Activated CD4-positive, alpha-beta memory T cell treated with anti-CD3 and anti-CD28 coated beads, Interleukin-2, amount 10 ng/mL, durations not matched to agents 7 days and 5 days (primary cell): ENCODE data around the gene PPP1R7. TPM values are rescaled to one million over a fixed set of nuclear protein-coding genes. Genes with fewer than 3 reads are reported as not detected.

Experiments
- CTCF ChIA-PET: fragments of 350-600 bp; sonication (Branson Sonifier 250); formaldehyde crosslinking; loops from one replicate; lab custom pipeline; 2021; ENCODE audit warnings: antibody characterized with exemption, inconsistent platforms; lab: Charles Lee
- POLR2A ChIA-PET: fragments of 350-600 bp; sonication (Branson Sonifier 250); formaldehyde crosslinking; loops from one replicate; lab custom pipeline; 2021; ENCODE audit warnings: antibody characterized with exemption; lab: Charles Lee
- DNase-seq: peaks from one replicate; pipeline ENCODE4 v3.0.0-alpha.2; 2020
- H3K27ac Mint-ChIP-seq: one replicate; pipeline ENCODE4 v1.8.0; 2021; ENCODE audit warnings: mild to moderate bottlenecking, mixed read lengths
- H3K27me3 Mint-ChIP-seq: one replicate; pipeline ENCODE4 v1.8.0; 2021; ENCODE audit warnings: mixed read lengths
- H3K36me3 Mint-ChIP-seq: one replicate; pipeline ENCODE4 v1.8.0; 2021; ENCODE audit warnings: low read depth, mixed read lengths
- H3K4me1 Mint-ChIP-seq: one replicate; pipeline ENCODE4 v1.8.0; 2021; ENCODE audit warnings: mixed read lengths
- H3K4me3 Mint-ChIP-seq: one replicate; pipeline ENCODE4 v1.8.0; 2021; ENCODE audit warnings: mild to moderate bottlenecking, mixed read lengths
- H3K9me3 Mint-ChIP-seq: one replicate; pipeline ENCODE4 v1.8.0; 2021; ENCODE audit warnings: mixed read lengths
- total RNA-seq, 2 experiments: library from RNA; stranded (reverse); gene quantifications; one replicate each; pipeline ENCODE4 v1.2.3, GENCODE V29; 2021

PPP1R7 gene
- total RNA-seq, 2 experiments from 2014 or later = 103 to 106 TPM

DNA sequence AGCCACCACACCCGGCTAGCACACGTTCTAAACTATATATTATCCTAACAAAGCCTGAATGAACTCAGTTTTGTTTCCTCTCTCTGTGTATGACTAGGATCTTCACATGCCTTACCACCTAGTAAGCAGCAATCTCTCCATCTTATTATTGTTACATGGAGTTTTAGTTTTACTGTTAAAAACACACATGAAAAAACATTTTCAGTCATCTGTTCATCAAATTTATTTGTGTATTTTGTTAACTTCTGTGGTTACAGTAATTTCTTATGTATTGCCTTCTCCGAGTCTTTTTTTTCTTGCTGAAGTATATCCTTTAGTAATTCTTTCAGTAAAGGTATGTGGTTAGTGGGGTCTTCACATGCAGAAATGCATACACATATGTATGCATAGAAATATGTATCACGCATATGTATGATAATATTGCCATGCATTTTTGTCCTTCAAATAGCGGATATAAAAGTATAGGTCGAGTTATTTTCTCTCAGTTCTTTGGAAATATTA is 69.6 kb downstream of the PPP1R7 start:
- CTCF ChIA-PET = no interaction called here
- no peaks in the 10 kb centered on the region for H3K9me3 Mint-ChIP-seq
- H3K27me3 Mint-ChIP-seq = peaks cover 25% of the 10 kb centered on the region
- no peak for DNase-seq
- H3K36me3 Mint-ChIP-seq = no peaks in the 10 kb centered on the region
- H3K27ac Mint-ChIP-seq = no peak overlapping the region
- H3K4me1 Mint-ChIP-seq = peaks cover 16% of the 10 kb centered on the region
- H3K4me3 Mint-ChIP-seq = no peak overlapping the region
- POLR2A ChIA-PET = no interaction called here

DNA sequence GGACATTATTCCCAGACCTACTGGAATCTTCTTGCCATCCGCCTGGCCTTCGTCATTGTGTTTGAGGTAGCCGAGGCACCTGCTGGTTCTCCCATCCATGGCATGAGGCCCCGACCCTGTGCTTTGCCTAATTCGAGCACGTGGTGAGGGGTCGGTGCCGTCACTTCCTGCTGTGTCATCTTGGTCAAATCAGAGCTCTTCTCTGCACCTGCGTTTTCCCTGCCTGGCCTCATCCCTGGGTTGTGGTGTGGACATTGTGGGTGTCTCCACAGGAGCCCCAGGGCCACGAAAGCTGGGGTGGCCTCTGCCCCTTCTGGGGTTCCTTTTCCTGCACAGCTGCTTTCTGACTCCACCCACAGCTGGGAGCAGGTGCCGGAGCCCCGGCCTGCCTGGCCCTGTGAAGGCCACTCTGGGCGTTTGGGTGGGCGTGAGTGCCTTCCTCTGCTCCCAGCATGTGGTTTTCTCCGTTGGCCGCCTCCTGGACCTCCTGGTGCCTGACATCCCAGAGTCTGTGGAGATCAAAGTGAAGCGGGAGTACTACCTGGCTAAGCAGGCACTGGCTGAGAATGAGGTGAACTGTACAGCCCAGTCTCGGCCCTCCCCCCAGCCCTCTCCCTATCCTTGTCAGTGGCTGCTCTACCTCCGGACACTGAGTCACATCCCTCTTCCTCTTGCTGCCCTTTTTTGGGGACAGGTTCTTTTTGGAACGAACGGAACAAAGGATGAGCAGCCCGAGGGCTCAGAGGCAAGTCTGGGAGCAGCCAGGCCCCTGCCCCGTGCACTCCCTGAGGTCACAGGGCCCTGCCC is 73.1 kb downstream of the PPP1R7 start:
- peaks cover 16% of the 10 kb centered on the region for H3K27me3 Mint-ChIP-seq
- DNase-seq = no peak
- H3K36me3 Mint-ChIP-seq = peaks cover 18% of the 10 kb centered on the region
- no peaks in the 10 kb centered on the region for H3K9me3 Mint-ChIP-seq
- ChIA-PET POLR2A (no interaction called here), CTCF (no interaction called here)
- H3K4me1 Mint-ChIP-seq = peaks cover 12% of the 10 kb centered on the region
- H3K4me3 Mint-ChIP-seq = no peak overlapping the region
- H3K27ac Mint-ChIP-seq = no peak overlapping the region

DNA sequence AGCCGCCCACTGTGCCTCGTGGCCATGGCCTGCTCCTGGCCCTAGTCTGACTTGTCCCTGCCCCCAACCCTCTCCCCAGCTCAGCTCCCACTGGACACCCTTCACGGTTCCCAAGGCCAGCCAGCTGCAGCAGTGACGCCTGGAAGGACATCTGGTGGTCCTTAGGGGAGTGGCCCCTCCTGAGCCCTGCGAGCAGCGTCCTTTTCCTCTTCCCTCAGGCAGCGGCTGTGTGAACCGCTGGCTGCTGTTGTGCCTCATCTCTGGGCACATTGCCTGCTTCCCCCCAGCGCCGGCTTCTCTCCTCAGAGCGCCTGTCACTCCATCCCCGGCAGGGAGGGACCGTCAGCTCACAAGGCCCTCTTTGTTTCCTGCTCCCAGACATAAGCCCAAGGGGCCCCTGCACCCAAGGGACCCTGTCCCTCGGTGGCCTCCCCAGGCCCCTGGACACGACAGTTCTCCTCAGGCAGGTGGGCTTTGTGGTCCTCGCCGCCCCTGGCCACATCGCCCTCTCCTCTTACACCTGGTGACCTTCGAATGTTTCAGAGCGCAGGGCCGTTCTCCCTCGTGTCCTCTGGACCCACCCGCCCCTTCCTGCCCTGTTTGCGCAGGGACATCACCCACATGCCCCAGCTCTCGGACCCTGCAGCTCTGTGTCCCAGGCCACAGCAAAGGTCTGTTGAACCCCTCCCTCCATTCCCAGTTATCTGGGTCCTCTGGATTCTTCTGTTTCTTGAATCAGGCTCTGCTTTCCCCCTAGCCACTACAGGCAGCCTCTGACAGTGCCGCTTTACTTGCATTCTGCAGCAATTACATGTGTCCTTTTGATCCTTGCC is 74.0 kb downstream of the PPP1R7 start:
- Mint-ChIP-seq H3K4me1 (peaks cover 4% of the 10 kb centered on the region), H3K27me3 (peaks cover 7% of the 10 kb centered on the region), H3K27ac (no peak overlapping the region), H3K36me3 (peaks cover 23% of the 10 kb centered on the region), H3K4me3 (no peak overlapping the region), H3K9me3 (no peaks in the 10 kb centered on the region)
- POLR2A ChIA-PET = no interaction called here
- CTCF ChIA-PET = no interaction called here
- no peak for DNase-seq

DNA sequence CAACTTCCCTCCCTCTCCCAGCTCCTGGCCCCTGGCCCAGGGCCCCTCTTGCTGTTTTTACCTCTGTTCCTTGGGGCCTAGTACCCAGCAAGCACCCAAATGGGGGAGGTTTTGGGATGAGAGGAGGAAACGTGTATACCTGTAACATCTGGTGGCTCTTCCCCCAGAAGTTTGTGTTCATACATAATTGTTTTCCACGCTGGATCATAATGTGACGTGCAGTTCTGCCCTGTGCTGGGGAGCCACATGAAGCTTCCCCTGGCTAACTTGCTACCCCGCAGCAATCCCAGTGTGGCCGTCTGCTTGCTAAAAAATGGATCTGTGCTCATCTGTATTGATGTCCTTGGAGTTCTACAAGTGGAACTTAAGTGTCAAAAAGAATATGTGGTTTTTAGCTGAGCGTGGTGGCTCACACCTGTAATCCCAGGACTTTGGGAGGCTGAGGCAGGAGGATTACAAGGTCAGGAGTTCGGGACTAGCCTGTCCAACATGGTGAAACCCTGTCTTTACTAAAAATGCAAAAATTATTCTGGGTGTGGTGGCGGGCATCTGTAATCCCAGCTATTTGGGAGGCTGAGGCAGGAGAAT is 74.7 kb downstream of the PPP1R7 start:
- peaks cover 2% of the 10 kb centered on the region for H3K27me3 Mint-ChIP-seq
- H3K9me3 Mint-ChIP-seq = no peaks in the 10 kb centered on the region
- H3K36me3 Mint-ChIP-seq = peaks cover 25% of the 10 kb centered on the region
- ChIA-PET CTCF (no interaction called here), POLR2A (no interaction called here)
- H3K4me3 Mint-ChIP-seq = no peak overlapping the region
- peaks cover 3% of the 10 kb centered on the region for H3K4me1 Mint-ChIP-seq
- no peak overlapping the region for H3K27ac Mint-ChIP-seq
- DNase-seq = no peak

DNA sequence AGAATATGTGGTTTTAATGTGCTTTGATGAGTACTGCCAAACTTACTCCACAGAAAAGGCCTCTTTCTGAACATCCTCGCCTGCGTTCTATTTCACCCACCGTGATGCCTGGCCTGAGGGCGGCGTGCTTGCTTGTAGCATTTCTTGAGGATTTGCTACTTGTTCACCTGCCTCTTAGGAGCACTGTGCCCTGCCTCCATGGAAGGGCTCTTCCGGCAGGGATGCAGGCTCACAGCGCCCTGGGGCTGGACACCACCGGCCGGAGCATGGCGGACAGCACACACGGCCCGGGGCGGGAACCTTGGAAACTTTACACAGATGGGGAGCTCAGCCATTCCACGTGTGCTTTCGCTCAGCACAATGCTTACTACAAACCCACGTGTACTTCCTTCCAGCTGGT is 75.3 kb downstream of the PPP1R7 start:
- Mint-ChIP-seq H3K4me1 (peaks cover 3% of the 10 kb centered on the region), H3K36me3 (peaks cover 30% of the 10 kb centered on the region), H3K4me3 (no peak overlapping the region), H3K9me3 (no peaks in the 10 kb centered on the region), H3K27me3 (no peaks in the 10 kb centered on the region), H3K27ac (no peak overlapping the region)
- ChIA-PET POLR2A (no interaction called here), CTCF (no interaction called here)
- no peak for DNase-seq

DNA sequence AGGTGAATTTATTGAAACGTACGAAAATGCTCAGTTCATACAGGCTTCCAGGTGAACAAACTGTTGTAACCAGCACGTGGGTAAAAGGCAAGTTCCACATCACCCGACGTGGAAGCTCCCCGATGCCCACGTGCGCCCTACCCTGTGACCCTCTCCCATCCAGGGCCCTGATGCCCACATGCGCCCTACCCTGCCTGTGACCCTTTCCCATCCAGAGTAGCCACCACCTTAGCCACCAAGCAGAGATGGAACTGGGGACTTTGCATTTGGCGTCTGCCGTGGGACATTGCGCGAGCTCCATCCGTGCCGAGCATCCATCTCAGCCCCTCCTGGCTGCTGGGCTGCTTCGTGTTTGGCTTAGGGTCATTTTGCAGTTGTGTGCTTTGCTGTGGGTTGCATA is 75.7 kb downstream of the PPP1R7 start:
- ChIA-PET POLR2A (interaction anchor here (0.6 kb wide), 1 partner anchor 41 kb away, joined by 3 read pairs; no protein-coding TSS in a partner anchor), CTCF (no interaction called here)
- peaks cover 3% of the 10 kb centered on the region for H3K4me1 Mint-ChIP-seq
- no peak overlapping the region for H3K4me3 Mint-ChIP-seq
- no peak overlapping the region for H3K27ac Mint-ChIP-seq
- no peak for DNase-seq
- H3K27me3 Mint-ChIP-seq = no peaks in the 10 kb centered on the region
- H3K9me3 Mint-ChIP-seq = no peaks in the 10 kb centered on the region
- peaks cover 30% of the 10 kb centered on the region for H3K36me3 Mint-ChIP-seq

DNA sequence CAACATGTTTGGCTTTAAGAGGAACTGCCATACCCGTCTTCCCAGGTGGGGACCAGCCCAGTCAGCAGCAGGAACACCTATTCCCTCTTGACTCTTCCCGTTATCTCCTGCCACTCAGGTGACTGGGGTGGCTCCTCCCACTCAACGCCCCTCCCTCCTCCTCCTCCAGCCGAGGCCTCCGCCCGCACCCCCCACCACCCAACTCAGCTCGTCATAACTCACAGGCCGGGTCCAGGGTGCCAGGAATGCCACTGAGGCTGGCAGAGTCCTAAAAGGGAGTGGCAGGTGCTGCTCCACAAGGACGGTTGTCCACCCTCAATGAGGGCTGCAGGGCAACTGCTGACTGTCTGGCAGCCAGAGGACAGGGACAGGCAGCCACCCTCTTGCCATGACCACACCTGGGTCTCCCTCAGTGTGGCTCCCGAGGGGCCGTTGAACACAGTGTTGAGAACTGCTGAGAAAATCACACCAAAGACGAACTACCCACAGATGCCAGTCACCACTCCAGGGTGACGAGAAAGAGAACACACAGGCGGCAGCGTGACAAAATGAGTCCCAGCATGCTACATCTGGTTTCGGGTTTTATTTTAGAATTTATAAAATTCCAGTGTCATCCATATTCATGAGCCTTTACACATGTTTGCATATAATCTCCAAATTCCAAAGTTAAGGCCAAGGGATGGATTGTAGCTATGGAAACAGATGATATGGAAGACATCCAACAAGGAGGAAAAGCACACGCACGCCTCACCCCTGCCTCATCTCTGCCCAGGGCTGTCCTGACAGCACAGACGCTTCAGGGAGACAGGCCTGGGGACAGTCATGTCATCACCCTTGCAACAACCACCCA is 76.7 kb downstream of the PPP1R7 start:
- CTCF ChIA-PET = no interaction called here
- no peak for DNase-seq
- H3K4me1 Mint-ChIP-seq = peaks cover 3% of the 10 kb centered on the region
- H3K27me3 Mint-ChIP-seq = no peaks in the 10 kb centered on the region
- H3K4me3 Mint-ChIP-seq = no peak overlapping the region
- peaks cover 38% of the 10 kb centered on the region for H3K36me3 Mint-ChIP-seq
- no peak overlapping the region for H3K27ac Mint-ChIP-seq
- POLR2A ChIA-PET = no interaction called here
- no peaks in the 10 kb centered on the region for H3K9me3 Mint-ChIP-seq

DNA sequence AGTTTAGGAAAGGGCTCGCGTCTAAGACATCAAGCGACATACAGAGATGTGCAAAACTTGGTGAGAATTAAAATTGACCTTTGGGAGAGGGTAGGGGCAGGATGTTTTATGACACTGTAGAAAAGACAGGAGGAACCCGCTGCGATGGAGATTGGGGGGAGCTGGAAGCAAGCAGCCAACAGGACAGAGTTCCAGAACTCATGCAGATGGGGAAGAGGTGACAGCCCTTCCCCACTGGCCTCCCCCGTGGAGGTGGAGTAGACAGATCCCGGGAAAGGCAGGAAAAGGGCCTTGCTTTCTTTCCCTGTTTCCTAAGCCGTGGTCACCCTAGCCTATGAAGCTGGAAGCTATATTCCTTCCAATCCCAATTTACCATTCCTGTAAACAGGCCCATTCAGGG is 77.3 kb downstream of the PPP1R7 start:
- no peak for DNase-seq
- H3K4me3 Mint-ChIP-seq = no peak overlapping the region
- H3K9me3 Mint-ChIP-seq = no peaks in the 10 kb centered on the region
- CTCF ChIA-PET = no interaction called here
- H3K27ac Mint-ChIP-seq = no peak overlapping the region
- H3K4me1 Mint-ChIP-seq = peaks cover 3% of the 10 kb centered on the region
- no peaks in the 10 kb centered on the region for H3K27me3 Mint-ChIP-seq
- POLR2A ChIA-PET = no interaction called here
- H3K36me3 Mint-ChIP-seq = peaks cover 39% of the 10 kb centered on the region

DNA sequence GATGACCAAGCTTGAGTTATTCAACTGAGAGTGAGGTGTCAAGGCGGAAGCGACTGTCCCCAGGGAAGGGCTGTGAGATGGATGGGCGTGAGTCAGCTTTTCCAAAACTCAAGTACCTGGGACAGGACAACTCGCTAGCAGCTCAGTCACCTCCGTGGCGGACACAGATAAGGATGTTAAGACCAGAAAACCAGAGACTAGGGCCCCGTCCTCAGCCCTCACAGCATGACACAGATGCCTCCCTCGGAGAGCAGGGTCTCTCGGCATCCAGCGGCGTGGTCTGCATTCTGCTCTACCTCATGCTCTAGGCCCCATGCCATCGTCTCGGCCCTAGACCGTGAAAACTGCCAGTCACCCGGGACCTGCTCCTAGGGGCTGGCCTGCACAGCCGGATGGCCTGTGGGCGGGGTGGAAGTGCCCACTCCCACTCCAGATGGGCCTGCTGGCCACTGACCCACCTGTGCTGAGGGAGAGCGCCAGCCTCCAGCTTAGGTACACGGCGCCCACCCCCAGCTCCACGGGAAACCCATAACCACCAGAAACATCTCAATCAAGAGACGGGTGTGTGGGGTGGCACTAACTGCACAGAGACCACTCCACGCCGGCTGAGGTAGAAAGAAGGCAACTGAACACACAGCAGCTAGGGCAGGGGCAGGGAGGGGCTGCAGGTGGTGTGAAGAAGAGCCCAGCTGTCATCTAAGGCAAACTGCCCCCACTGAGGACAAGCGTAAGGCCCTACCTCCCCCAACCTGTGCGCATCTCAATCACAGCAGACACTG is 78.0 kb downstream of the PPP1R7 start:
- CTCF ChIA-PET = no interaction called here

DNA sequence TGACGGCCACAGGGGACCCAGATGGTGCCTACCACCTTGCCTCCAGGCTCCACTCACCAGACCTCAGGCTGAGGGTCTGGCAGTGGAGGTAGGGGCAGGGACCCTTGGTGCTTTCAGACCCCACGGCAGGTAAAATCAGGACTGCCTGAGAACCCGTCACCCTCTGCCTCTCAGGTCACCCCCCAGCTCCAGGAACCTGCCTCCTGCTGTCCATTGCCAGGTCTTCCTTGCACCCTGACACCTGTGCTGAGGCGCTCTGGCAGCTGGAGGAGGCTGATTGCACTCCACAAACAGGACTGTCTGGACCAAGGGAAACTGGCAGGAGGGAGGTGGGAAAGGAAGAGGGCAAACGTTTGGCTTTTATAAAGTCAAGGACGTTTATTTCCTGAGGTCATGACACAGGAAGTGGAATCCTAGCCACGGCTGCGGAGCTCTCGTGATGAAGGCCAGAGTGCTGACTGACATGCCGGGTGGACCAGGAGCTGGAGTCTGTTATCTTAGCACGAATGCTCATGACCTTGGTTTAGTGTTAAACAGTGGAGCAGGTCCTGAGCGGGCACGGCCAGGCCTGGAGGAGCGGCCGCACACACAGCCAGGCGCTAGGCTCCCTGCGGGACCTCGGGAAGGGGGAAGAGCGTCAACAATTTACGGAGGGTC is 78.7 kb downstream of the PPP1R7 start:
- no peaks in the 10 kb centered on the region for H3K9me3 Mint-ChIP-seq
- peaks cover 53% of the 10 kb centered on the region for H3K36me3 Mint-ChIP-seq
- ChIA-PET POLR2A (no interaction called here), CTCF (no interaction called here)
- peaks cover 1% of the 10 kb centered on the region for H3K4me1 Mint-ChIP-seq
- H3K27ac Mint-ChIP-seq = no peak overlapping the region
- H3K27me3 Mint-ChIP-seq = no peaks in the 10 kb centered on the region
- H3K4me3 Mint-ChIP-seq = no peak overlapping the region
- no peak for DNase-seq

More for the DNA sequence above, 78.0 kb downstream of the PPP1R7 start:
- POLR2A ChIA-PET = no interaction called here
- Mint-ChIP-seq H3K9me3 (no peaks in the 10 kb centered on the region), H3K27me3 (no peaks in the 10 kb centered on the region), H3K36me3 (peaks cover 46% of the 10 kb centered on the region), H3K27ac (no peak overlapping the region), H3K4me3 (no peak overlapping the region), H3K4me1 (peaks cover 1% of the 10 kb centered on the region)
- no peak for DNase-seq

DNA sequence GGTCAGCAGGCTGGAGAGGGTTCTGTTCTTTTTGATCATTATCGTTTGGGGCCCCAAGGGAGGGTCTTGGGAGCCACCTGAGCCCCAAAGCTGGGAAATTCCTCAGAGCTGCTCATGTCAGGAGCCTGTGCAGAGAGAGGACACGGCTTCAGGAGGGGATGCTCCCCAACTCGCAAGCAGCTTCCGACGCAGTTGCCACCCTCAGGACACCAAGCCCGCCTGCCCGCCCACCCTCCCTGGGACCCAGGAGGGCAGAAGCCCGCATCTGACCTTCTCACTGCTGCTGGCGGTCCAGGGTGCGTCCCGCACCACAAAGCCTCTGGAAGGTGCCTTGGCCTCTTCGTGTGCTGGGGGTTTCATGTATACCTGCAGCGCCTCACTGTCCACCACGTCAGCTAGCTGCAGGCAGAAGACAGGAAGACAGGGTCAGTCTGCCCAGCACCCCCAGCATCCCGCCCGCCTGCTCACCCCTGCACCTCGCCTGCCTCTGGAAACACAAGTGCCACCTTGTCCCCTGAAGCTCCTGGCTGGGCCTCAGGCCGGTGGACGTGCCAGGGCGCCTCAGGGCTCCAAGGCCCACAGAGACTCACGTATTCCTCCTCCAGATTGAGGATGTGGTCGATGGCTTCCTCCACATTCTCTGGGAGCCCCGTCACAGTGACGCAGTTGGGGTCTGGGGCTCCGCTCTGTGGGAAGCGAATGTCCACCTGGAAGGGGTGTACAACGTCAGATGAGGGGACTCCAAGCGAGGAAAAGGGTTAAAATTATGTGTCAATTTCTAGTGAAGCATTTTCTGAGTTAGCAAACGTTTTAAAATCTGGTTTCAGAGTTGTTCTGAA is 79.5 kb downstream of the PPP1R7 start:
- H3K27me3 Mint-ChIP-seq = no peaks in the 10 kb centered on the region
- ChIA-PET CTCF (no interaction called here), POLR2A (no interaction called here)
- H3K27ac Mint-ChIP-seq = no peak overlapping the region
- H3K4me1 Mint-ChIP-seq = no peaks in the 10 kb centered on the region
- no peak overlapping the region for H3K4me3 Mint-ChIP-seq
- H3K9me3 Mint-ChIP-seq = no peaks in the 10 kb centered on the region
- peaks cover 57% of the 10 kb centered on the region for H3K36me3 Mint-ChIP-seq
- DNase-seq = no peak
